Right ventricle myocardium inferior (tissue), 1 donor: Measurements from ENCODE around the gene ATP8B2. TPM values are rescaled to one million over a fixed set of nuclear protein-coding genes. Genes with fewer than 3 reads are reported as not detected.
"Not testable (repeated sequence)": the region's sequence is repeated elsewhere in the genome, so short reads cannot be mapped to it uniquely, and the experiment has no call there.

ENCODE experiments used
- ATAC-seq: fragments of 200-7000 bp; cut with Tn5 transposase; one replicate; pipeline ENCODE4 v1.9.1; 2020; ENCODE audit warnings: mild to moderate bottlenecking, moderate library complexity
- DNase-seq: peaks from one replicate; pipeline ENCODE4 v3.0.0; 2021; ENCODE audit errors: missing footprints
- intact Hi-C: fragments of 100-400 bp; cut with DNase I; formaldehyde crosslinking; loops from one replicate; pipeline ENCODE4 v1.11.0; 2022
- total RNA-seq: library from RNA; stranded (reverse); fragmentation: NEBNext Ultra II Directional; extraction: Animal tissue kit (Norgen Biotek cat#: 25700); gene quantifications from one replicate; pipeline ENCODE4 v1.2.1, GENCODE V29; 2021
- donor health status: DM: no; HTN: yes; CAD: no; lungs with severe emphysema.

Gene ATP8B2
- total RNA-seq, 1 donor from 2014 or later, result 12.8 TPM

GRCh38 chr1:154373777-154374357, 48.5 kb downstream of the ATP8B2 start:
- intact Hi-C loops, ATAC-seq, DNase-seq: not testable (repeated sequence)

GRCh38 chr1:154379301-154379700, 54.0 kb downstream of the ATP8B2 start:
- intact Hi-C loops, result no loop called here
- DNase-seq (no peak), ATAC-seq (no peak)

GRCh38 chr1:154384650-154385489, 59.5 kb downstream of the ATP8B2 start:
- ATAC-seq (no peak), DNase-seq (no peak)
- intact Hi-C loops, result no loop called here

- no peak for ATAC-seq
- DNase-seq, result no peak
- intact Hi-C loops, result no loop called here
Observed at GRCh38 chr1:154386643-154387352, 61.5 kb downstream of the ATP8B2 start.

- intact Hi-C loops, result no loop called here
- DNase-seq (no peak), ATAC-seq (no peak)
Observed at GRCh38 chr1:154391086-154391770, 65.9 kb downstream of the ATP8B2 start.

- DNase-seq (no peak), ATAC-seq (no peak)
- intact Hi-C loops, result no loop called here
Observed at GRCh38 chr1:154398141-154398540, 72.8 kb downstream of the ATP8B2 start.

GRCh38 chr1:154398678-154399077, 73.4 kb downstream of the ATP8B2 start:
- DNase-seq (no peak), ATAC-seq (no peak)
- intact Hi-C loops, result no loop called here

GRCh38 chr1:154400381-154400801, 75.1 kb downstream of the ATP8B2 start:
- ATAC-seq, result no peak
- no peak for DNase-seq
- intact Hi-C loops, result no loop called here

Other genes with a start within 250 kb of the ATP8B2 start
- 0.30 TPM for gene NUP210L, start 170.5 kb upstream of the ATP8B2 start, total RNA-seq
- 102 TPM for gene TPM3, start 133.4 kb upstream of the ATP8B2 start, total RNA-seq
- not detected for gene CFAP141, start 119.2 kb upstream of the ATP8B2 start, total RNA-seq
- 90.2 TPM for gene UBAP2L, start 104.6 kb upstream of the ATP8B2 start, total RNA-seq
- gene HAX1, start 52.9 kb upstream of the ATP8B2 start, total RNA-seq, result 184 TPM
- gene AQP10, start 4.4 kb upstream of the ATP8B2 start, total RNA-seq, result not detected
- 13.1 TPM for gene IL6R, start 79.8 kb downstream of the ATP8B2 start, total RNA-seq
- 2.2 TPM for gene TDRD10, start 176.7 kb downstream of the ATP8B2 start, total RNA-seq
- gene SHE, start 176.9 kb downstream of the ATP8B2 start, total RNA-seq, result 11.3 TPM
- gene UBE2Q1, start 233.1 kb downstream of the ATP8B2 start, total RNA-seq, result 53.2 TPM
- not detected for gene CHRNB2, start 242.3 kb downstream of the ATP8B2 start, total RNA-seq